Stimulated activated CD4-positive, alpha-beta T cell treated with anti-CD3 and anti-CD28 coated beads, Interleukin-4, amount 100 ng/mL, for 48 hours (primary cell): Measurements from ENCODE around the gene IMP3.
"Not testable (repeated sequence)": the region's sequence is repeated elsewhere in the genome, so short reads cannot be mapped to it uniquely, and the experiment has no call there.

Experiments
- DNase-seq, 2 donors: peaks; one replicate each; pipeline ENCODE4 v3.0.0-alpha.2; 2020; ENCODE audit warnings: low read depth in 2 of 2

The IMP3 gene

GRCh38 chr15:75650908-75651809, 11.1 kb upstream of the IMP3 start:
- DNase-seq: no peak

DNA sequence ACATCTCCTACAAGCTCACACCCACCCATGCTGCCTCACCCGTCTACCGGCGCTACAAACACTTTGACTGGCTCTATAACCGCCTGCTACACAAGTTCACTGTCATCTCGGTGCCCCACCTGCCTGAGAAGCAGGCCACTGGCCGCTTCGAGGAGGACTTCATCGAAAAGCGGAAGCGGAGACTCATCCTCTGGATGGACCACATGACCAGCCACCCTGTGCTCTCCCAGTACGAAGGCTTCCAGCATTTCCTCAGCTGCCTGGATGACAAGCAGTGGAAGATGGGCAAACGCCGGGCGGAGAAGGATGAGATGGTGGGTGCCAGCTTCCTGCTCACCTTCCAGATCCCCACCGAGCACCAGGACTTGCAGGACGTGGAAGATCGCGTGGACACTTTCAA, 9.8 kb upstream of the IMP3 start:
- DNase-seq: no peak

GRCh38 chr15:75649045-75649761, 9.2 kb upstream of the IMP3 start:
- no peak for DNase-seq

DNA sequence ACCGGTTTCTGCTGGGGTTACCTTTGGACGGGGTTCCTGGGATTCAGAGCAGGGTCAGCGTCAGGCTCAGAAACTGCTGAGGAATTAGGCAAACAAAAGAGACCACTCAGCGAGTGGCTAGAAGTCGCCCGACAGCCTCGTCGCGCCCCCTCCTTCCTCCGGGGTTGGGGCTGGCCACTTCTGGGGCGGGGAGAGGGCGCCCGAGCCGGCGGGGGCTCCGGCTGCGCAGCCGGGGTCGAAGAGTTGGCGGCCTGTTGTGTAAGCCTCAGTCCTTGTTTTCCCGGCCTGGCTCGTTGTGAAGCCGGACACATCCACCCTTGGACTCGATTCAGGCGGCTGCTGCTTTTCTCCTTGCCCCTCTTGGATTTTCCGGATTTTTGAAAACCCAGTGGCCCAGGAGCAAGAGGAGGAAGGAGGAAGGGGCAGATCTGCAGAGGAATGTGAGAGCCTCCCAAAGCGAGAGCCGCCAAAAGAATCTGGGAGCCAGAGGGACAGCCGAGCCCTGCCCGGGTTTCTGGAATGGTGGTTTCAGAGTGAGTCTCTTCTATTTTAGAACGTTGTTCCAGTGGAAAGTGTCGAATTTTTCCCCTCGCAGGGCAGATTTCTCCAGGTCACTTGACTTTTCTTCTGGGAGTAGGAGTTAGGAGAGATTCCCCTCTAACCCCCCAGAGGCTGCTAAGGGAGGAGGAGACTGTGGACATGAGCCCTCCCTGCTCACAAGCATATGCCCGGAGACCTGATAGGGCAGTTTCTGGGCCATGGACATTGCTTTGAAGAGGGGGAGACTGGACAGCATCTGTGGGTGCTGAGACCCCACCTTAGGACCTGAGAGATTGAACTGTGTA, 8.4 kb upstream of the IMP3 start:
- no peak for DNase-seq

DNA sequence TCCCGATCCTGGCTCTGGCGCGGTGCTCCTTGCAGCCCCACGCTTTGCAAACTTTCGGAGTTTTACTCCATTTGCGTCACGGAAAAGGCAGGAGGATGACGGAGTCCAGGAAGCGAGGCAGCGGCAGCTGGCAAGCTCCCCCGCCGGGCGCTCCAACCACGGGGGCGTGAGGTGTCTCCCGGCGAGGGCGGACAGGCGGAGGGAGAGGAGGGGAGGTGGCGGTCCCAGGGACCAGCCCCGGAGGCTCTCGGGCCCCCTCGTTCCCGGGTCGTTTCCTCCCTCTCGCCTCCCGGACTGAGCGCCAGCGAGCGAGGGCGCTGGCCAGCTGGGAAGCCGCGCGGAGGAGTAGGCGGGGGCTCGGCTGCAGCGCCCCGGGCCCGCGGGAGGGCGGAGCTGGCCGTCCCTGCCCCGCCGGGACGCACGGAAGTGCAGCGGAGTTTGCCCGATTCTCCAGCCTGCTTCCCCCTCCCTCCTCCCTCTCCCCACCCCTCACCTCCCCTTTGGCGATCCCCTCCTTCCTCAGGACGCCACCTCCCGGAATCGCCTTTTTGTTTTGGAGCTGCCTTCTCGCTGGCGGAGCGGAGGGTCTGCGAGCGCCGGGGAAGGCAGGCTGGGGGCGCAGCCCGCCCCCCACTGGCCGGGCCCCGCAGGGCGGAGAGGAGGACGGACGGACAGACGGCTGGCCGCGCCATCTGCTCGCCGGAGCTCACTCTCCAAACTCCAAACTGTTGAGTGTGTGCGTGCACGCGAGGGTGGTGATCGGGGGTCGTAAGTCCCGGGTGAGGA, 7.5 kb upstream of the IMP3 start, which contains the start of gene SNX33:
SNX33 (plus strand) TSS at position 543 of the 786 bp plus-strand sequence. CDS start 1,191 bp downstream, outside the sequence.
- peak; percentile 38 to 46 for DNase-seq

DNA sequence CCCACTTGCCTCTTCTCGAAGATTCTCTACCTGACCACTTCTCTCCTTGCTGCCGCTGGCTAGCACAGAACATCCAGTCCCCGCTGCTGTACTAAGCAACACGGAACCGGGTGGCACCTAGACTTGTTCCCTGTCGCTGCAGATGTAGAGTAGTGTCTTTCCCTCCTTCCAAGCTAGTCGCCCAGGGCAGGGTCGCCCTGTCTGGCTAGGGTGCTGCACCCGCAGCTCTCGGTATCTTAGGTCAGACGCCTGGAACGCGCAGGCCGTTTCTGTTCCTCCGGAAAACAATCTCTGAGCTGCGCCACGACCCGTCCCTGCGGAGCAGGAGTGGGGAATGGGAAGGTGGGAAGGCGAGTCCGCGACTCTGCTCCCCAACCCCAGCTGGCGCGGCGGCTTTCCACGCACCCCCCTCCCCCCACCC, 6.9 kb upstream of the IMP3 start:
- no peak for DNase-seq

DNA sequence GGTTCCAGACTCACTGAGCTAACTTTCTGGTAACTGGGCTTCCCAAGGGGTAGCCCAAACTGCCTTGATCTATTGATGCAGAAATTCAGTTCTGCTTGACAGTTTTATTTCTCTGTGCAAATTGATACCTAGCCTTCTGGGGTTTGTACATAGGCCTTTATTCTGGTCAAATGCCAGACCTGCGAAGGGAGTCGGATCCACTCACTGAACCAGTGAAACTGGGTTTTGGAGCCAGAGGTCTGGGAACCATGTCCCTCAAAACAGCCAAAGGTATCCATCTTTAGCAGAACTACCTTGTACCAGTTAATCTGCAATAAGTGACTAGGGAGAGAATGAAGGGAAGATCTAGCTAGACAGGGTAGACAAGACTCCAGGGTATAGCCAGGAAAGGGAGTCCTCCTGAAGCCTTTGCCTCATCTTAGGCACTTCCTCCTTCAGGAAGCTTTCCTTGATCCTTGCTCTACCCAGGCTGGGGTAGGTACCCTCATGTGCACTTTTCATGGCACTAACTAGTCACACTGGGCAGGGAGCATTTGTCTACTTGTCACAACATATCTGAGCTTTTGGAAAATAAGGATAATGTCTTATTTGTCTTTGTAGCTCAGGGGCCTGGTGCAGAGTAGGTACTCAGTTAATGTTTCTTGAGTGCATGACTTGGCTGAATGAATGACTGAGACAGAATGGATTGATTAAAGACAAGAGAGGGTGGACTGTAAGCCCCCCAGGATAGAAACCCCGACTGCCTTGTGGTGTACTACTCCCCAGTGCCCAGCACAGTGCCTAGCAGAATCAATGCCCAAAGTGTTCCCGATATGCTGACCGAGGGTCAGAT, 6.3 kb upstream of the IMP3 start:
- DNase-seq: no peak

DNA sequence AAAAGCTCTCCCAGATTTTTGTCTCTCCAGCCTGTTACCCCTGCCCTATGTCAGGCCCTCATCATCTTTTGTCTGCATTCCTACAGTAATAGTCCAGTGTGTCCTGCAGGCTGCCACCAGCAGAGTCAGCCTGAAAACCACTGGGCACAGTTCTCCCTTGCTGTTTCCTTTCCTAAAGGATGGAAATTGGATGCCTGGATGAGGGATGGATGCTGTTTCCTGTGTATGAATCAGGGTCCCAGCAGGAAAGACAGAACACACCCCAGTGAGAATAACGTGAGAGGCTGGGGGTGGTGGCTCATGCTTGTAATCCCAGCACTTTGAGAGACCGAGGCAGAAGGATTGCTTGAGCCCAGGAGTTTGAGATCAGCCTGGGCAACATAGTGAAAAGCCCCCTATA, 4.4 kb upstream of the IMP3 start:
- no peak for DNase-seq

DNA sequence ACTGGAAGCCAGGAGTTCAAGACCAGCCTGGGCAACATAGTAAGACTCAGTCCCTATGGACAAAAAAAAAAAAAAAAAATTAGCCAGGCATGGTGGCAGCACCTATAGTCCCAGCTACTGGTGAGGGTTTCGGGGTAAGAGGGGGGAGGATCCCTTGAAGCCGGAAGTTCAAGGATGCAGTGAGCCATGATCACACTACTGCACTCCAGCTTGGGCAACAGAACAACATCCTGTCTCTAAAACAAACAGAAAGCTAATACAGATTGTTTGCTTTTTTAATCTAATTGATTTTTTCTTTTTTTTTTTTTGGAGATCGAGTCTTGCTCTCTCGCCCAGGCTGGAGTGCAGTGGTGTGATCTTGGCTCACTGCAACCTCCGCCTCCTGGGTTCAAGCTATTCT, 1.6 kb upstream of the IMP3 start:
- no peak for DNase-seq

DNA sequence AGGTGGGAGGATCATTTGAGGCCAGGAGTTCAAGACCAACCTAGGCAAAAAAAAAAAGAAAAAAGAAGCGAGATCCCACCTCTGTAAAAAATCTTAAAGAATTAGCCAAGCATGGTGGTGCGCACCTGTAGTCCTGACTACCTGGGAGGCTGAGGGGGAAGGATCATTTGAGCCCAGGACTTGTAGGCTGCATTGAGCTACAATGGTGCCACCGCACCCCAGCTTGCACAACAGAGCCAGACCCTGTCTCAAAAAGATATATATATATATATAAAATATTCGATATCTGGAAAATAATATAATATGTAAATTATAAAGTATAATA, 1.1 kb upstream of the IMP3 start:
- DNase-seq: no peak

DNA sequence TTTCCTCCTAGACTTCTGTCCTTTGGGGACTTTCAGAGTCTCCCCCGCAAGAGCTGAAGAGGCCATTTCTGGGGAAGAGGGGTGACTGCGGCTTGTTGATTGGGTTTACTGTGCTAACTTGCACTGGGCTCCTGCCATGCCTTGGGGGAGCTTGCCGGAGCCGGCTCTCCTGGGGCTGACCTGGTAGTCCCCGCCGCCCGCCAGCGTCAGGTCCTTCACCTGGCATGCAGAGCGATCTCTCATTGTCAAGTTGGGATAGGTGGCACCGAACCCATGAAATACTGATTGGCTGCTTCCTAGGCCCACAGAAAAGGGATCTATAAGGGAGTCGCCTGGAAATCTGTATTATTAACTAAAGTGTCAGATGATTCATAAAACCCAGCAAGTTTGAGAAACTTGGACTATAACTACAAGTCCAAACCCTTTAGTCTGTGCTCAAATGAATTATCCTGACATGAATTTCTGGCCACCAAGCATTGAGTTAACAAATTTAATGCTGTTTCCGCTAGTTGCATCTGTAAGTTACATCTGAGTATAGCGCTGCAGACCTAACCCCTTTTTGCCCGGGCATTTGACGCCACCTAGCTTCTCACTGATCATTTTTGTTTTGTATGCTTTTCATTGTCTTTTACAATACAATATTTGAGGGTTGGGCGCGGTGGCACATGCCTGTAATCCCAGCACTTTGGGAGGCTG, 607 bp upstream of the IMP3 start:
- no peak for DNase-seq

- DNase-seq: no peak
Measured at GRCh38 chr15:75639191-75639708, 774 bp downstream of the IMP3 start.

GRCh38 chr15:75637245-75638009, 2.6 kb downstream of the IMP3 start:
- DNase-seq: no peak

DNA sequence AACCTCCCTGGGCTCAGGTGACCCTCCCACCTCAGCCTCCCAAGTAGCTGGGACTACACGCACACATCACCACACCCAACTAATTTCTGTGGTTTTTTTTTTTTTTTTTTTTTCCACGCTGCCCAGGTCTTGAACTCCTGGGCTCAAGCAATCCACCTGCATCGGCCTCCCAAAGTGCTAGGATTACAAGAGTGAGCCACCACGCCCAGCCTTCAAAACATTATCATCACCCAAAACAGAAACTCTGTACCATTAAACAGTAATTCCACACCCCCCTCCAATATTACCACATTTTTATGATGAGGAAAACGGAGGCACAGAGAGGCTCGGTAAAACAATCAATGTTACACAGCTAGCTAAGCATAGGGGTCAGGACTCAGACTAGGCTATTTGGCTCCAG, 4.0 kb downstream of the IMP3 start:
- DNase-seq: no peak

DNA sequence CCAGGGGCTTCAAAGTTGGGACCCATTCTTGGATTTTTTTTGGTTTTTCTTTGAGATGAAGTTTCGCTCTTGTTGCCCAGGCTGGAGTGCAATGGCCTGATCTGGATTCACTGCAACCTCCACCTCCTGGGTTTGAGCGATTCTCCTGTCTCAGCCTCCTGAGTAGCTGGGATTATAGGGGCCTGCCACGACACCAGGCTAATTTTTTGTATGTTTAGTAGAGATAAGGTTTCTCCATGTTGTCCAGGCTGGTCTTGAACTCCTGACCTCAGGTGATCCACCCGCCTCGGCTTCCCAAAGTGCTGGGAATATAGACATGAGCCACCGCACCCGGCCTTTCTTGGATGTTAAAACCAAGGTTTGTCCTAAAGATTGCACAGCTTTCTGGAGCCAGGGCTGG, 6.1 kb downstream of the IMP3 start:
- DNase-seq: not testable (repeated sequence)

GRCh38 chr15:75631935-75632334, 8.1 kb downstream of the IMP3 start:
- DNase-seq: no peak

DNA sequence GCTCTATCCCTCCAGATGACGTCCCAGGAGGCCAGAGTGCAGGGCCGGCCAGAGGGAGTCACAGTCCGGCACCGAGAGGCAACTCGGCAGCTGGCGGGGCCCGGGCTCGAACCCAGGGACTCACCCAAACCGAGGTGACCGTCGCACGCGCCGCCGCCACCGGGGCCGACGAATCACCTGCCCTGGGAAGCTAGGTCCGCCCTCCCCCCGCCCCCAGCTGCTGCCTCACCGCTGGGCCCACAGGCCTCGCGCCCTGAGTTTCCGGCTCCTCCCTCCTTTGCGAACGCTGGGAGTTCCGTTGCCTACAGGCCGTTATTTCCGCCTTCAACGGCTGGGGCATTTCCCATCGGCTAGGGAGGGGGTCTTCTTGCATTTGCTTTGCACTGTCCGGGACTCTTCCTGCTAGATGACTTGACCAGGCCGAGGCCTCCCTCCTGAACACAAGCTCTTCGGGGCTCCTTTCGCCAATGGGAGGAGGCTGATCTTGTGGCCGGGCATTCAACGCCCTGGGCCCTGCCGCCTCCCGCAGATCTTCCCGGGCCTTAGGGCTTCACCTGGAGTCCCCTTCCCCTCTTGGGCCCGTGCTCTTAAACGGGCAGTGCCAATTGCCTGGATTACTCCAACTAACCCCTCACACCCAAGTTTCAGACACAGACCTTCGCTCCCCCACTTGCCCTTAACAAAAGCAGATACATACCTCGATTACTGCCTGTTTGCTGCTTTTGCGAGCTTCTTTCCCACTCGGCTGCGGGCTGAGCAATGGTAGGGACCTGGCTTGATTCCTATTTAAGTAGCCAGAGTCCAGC, 14.3 kb downstream of the IMP3 start, which contains the start of gene SNUPN:
SNUPN (minus strand) TSS at position 184 of the 806 bp plus-strand sequence. CDS start 4,674 bp downstream, outside the sequence.
- DNase-seq: peak; percentile 93 to 94

DNA sequence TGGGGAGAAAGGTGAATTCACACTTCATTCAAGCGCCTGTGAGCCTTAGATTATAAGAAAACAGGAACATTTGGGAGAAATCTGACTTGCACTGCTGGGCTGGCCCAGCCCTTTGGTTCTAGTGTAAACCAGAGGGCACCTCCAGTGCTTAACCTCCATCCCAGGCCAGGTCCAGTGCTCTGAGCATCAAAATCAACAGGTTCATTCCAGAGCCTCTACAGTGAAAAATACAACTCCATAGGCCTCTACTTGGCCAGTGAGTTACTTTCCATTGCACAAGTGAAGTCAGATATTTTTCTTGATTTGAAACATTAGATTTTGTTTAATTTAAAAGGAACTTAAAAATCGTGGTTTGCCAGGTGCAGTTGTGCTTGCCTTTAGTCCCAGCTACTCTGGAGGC, 17.5 kb downstream of the IMP3 start:
- DNase-seq: no peak
